Measurements from ENCODE around the gene PIP. TPM values are rescaled to one million over a fixed set of nuclear protein-coding genes. Genes with fewer than 3 reads are reported as not detected.

PIP gene
- total and polyA plus RNA-seq, 2 donors (not counting 3 experiments of a cell fraction or from before 2014, with no cell fraction given), result not detected

DNA sequence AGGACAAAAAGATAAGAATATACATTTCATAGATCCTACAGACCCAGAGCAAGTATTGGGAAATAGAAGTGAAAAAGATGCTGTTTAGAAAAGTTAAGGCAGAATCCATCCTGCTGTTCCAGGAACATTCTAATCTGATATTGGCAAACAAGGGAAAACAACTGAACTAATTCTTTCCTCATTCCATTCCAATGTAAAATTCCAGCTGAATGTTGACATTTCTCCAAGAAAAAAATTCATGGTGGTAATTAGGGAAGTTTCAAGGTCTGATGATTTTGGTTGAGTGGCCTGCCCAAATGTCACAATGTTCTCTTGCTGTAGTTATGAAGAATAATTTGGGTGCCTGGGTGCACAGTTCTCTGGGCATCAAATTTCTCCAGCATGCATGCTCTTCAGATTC is 15.2 kb downstream of the PIP start:
- Histone ChIP-seq H3K27me3 (ENCODE audit: control insufficient read depth in 2 of 2, insufficient read depth in 2 of 2, low read length in 2 of 2) (no peaks in the 10 kb centered on the region), H3K79me2 (ENCODE audit: control insufficient read depth, insufficient read depth, low read length) (no peaks in the 10 kb centered on the region), H3K36me3 (ENCODE audit: control insufficient read depth in 2 of 2, extremely low read depth in 1 of 2, insufficient read depth in 2 of 2, low read length in 2 of 2) (no peaks in the 10 kb centered on the region), H3K9ac (replicated peaks; ENCODE audit: extremely low read depth, insufficient read depth, low read length) (no peak overlapping the region), H3K9me1 (replicated peaks; ENCODE audit: control insufficient read depth, extremely low read depth, insufficient read depth, low read length) (no peaks in the 10 kb centered on the region), H3K9me3 (replicated peaks; ENCODE audit: control insufficient read depth, insufficient read depth, low read length) (no peaks in the 10 kb centered on the region), H3K4me2 (ENCODE audit: insufficient read depth, low read length) (no peak overlapping the region), H2AFZ (ENCODE audit: low read depth, low read length) (no peak overlapping the region), H3K4me1 (ENCODE audit: control insufficient read depth, extremely low read depth, insufficient read depth, low read length) (no peaks in the 10 kb centered on the region), H4K20me1 (replicated peaks; ENCODE audit: control insufficient read depth, extremely low read depth, insufficient read depth, low read length) (no peaks in the 10 kb centered on the region), H3K4me3 (replicated peaks in 1 of 3; ENCODE audit: insufficient read depth in 1 of 3, low read depth in 1 of 3, low read length in 3 of 3) (no peak overlapping the region), H3K27ac (ENCODE audit: insufficient read depth, low read depth, low read length) (no peak overlapping the region)
- dilution Hi-C loops (cut with MboI; ENCODE audit: extremely low pct_ligation_motif_present, low sequenced_read_pairs) (no loop called here), intact Hi-C loops (cut with micrococcal nuclease) (no loop called here)
- DNase-seq (ENCODE audit: low read depth, low spot score), result no peak
- no peak for FAIRE-seq
- no TSS peak for BruUV-seq (replicated peaks)
- POLR2A ChIA-PET, result no interaction called here
- CTCF ChIA-PET, result no interaction called here
- TF ChIP-seq POLR2A (IDR thresholded peaks at IDR 0.05; ENCODE audit: low read depth, low read length) (no peak), EZH2 (IDR thresholded peaks at IDR 0.05; ENCODE audit: borderline replicate concordance, low read depth, low read length, severe bottlenecking) (no peak), MAX (IDR thresholded peaks at IDR 0.05; ENCODE audit: insufficient read depth, insufficient read length) (no peak), GATA2 (IDR thresholded peaks at IDR 0.05; ENCODE audit: insufficient read depth, insufficient read length, low read depth, low read length) (no peak), MYC (IDR thresholded peaks at IDR 0.05; ENCODE audit: low read depth, low read length) (no peak), JUN (IDR thresholded peaks at IDR 0.05; ENCODE audit: borderline replicate concordance, insufficient read depth, insufficient read length, low read depth) (no peak), POLR2AphosphoS5 (IDR thresholded peaks at IDR 0.05; ENCODE audit: insufficient read depth, low read depth, low read length) (no peak), FOS (IDR thresholded peaks at IDR 0.05; ENCODE audit: borderline replicate concordance, insufficient read depth, low read length) (no peak)
- TF ChIP-seq, protein P1, sequence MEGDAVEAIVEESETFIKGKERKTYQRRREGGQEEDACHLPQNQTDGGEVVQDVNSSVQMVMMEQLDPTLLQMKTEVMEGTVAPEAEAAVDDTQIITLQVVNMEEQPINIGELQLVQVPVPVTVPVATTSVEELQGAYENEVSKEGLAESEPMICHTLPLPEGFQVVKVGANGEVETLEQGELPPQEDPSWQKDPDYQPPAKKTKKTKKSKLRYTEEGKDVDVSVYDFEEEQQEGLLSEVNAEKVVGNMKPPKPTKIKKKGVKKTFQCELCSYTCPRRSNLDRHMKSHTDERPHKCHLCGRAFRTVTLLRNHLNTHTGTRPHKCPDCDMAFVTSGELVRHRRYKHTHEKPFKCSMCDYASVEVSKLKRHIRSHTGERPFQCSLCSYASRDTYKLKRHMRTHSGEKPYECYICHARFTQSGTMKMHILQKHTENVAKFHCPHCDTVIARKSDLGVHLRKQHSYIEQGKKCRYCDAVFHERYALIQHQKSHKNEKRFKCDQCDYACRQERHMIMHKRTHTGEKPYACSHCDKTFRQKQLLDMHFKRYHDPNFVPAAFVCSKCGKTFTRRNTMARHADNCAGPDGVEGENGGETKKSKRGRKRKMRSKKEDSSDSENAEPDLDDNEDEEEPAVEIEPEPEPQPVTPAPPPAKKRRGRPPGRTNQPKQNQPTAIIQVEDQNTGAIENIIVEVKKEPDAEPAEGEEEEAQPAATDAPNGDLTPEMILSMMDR (IDR thresholded peaks at IDR 0.05; ENCODE audit: extremely low read depth in 1 of 2, insufficient read depth in 1 of 2, low read depth in 1 of 2, low read length in 2 of 2), result no peak
